ENCODE data around the gene COG3.
"Not testable (repeated sequence)": the region's sequence is repeated elsewhere in the genome, so short reads cannot be mapped to it uniquely, and the experiment has no call there.

Gene COG3

GRCh38 chr13:45464687-45465453, at the start of gene COG3:
Gene COG3, plus strand, starts transcription at chr13:45464939. Its CDS starts 98 bp downstream, at chr13:45465037.
- DNase-seq: peak; percentile 84

- no peak for DNase-seq
Observed at GRCh38 chr13:45415112-45415511, 49.6 kb upstream of the COG3 start.

GRCh38 chr13:45416516-45417128, 48.1 kb upstream of the COG3 start:
- no peak for DNase-seq

GRCh38 chr13:45417790-45418534, 46.8 kb upstream of the COG3 start, which contains the start of gene SLC25A30:
Gene SLC25A30, minus strand, starts transcription at chr13:45418373. Its CDS starts 6,948 bp downstream, at chr13:45411425.
- DNase-seq: no peak

GRCh38 chr13:45419389-45419788, 45.4 kb upstream of the COG3 start:
- not testable (repeated sequence) for DNase-seq

- no peak for DNase-seq
Observed at GRCh38 chr13:45419945-45420344, 44.8 kb upstream of the COG3 start.

GRCh38 chr13:45422731-45423292, 41.9 kb upstream of the COG3 start:
- DNase-seq: no peak

- not testable (repeated sequence) for DNase-seq
Observed at GRCh38 chr13:45426056-45426841, 38.5 kb upstream of the COG3 start.

GRCh38 chr13:45432737-45433380, 31.9 kb upstream of the COG3 start:
- DNase-seq: no peak

GRCh38 chr13:45433381-45433790, 31.4 kb upstream of the COG3 start:
- DNase-seq: no peak

GRCh38 chr13:45434556-45435371, 30.0 kb upstream of the COG3 start:
- no peak for DNase-seq

- DNase-seq: no peak
Observed at GRCh38 chr13:45436332-45436731, 28.4 kb upstream of the COG3 start.

GRCh38 chr13:45436953-45437352, 27.8 kb upstream of the COG3 start:
- no peak for DNase-seq

GRCh38 chr13:45437947-45438346, 26.8 kb upstream of the COG3 start:
- no peak for DNase-seq

- no peak for DNase-seq
Observed at GRCh38 chr13:45439008-45439407, 25.7 kb upstream of the COG3 start.

- DNase-seq: no peak
Observed at GRCh38 chr13:45439781-45440462, 24.8 kb upstream of the COG3 start.

- DNase-seq: no peak
Observed at GRCh38 chr13:45441633-45442032, 23.1 kb upstream of the COG3 start.

- DNase-seq: no peak
Observed at GRCh38 chr13:45445053-45445452, 19.7 kb upstream of the COG3 start.

- no peak for DNase-seq
Observed at GRCh38 chr13:45446181-45446580, 18.6 kb upstream of the COG3 start.

GRCh38 chr13:45447050-45447661, 17.6 kb upstream of the COG3 start:
- no peak for DNase-seq
